GM19468 (cell line): ENCODE data around the gene KCNMA1.

Source experiments
- ATAC-seq: cut with Tn5 transposase; IDR thresholded peaks from one replicate; pipeline ENCODE4 v1.9.1; 2021; ENCODE audit warnings: mild to moderate bottlenecking, moderate library complexity, moderate number of reproducible peaks; ENCODE audit not compliant: unreplicated experiment; ENCODE audit errors: extremely low read depth

KCNMA1 gene

GRCh38 chr10:77410523-77410922 is 227.1 kb downstream of the KCNMA1 start:
- ATAC-seq: no peak

- ATAC-seq: no peak
Measured at GRCh38 chr10:77409697-77410471, 227.7 kb downstream of the KCNMA1 start.

GRCh38 chr10:77408259-77408658 is 229.3 kb downstream of the KCNMA1 start:
- no peak for ATAC-seq

GRCh38 chr10:77406764-77407430 is 230.7 kb downstream of the KCNMA1 start:
- ATAC-seq: no peak

GRCh38 chr10:77405771-77406241 is 231.8 kb downstream of the KCNMA1 start:
- no peak for ATAC-seq

- no peak for ATAC-seq
Measured at GRCh38 chr10:77404810-77405209, 232.8 kb downstream of the KCNMA1 start.

- ATAC-seq: no peak
Measured at GRCh38 chr10:77403761-77404160, 233.8 kb downstream of the KCNMA1 start.

- ATAC-seq: no peak
Measured at GRCh38 chr10:77401683-77402082, 235.9 kb downstream of the KCNMA1 start.

- ATAC-seq: no peak
Measured at GRCh38 chr10:77400033-77400432, 237.6 kb downstream of the KCNMA1 start.

GRCh38 chr10:77398986-77399755 is 238.4 kb downstream of the KCNMA1 start:
- no peak for ATAC-seq

GRCh38 chr10:77398558-77398957 is 239.1 kb downstream of the KCNMA1 start:
- no peak for ATAC-seq

GRCh38 chr10:77397103-77397502 is 240.5 kb downstream of the KCNMA1 start:
- ATAC-seq: no peak

- ATAC-seq: no peak
Measured at GRCh38 chr10:77396290-77396689, 241.3 kb downstream of the KCNMA1 start.

GRCh38 chr10:77393821-77394501 is 243.6 kb downstream of the KCNMA1 start:
- ATAC-seq: no peak

- ATAC-seq: no peak
Measured at GRCh38 chr10:77393411-77393810, 244.2 kb downstream of the KCNMA1 start.

- no peak for ATAC-seq
Measured at GRCh38 chr10:77392851-77393250, 244.8 kb downstream of the KCNMA1 start.

GRCh38 chr10:77392236-77392721 is 245.3 kb downstream of the KCNMA1 start:
- no peak for ATAC-seq

GRCh38 chr10:77391605-77392235 is 245.9 kb downstream of the KCNMA1 start:
- no peak for ATAC-seq

- no peak for ATAC-seq
Measured at GRCh38 chr10:77390481-77390891, 247.1 kb downstream of the KCNMA1 start.
